ENCODE data around the gene ADORA2A. TPM values are rescaled to one million over a fixed set of nuclear protein-coding genes. Genes with fewer than 3 reads are reported as not detected.

Gene ADORA2A
- total RNA-seq, 3 donors from 2014 or later: 44.6 to 57.1 (median 51.1) TPM

GRCh38 chr22:24429411-24430365, 2.3 kb downstream of the ADORA2A start:
- Mint-ChIP-seq H3K9me3 (no peaks in the 10 kb centered on the region), H3K4me3 (peak overlapping the region; percentile 84), H3K36me3 (ENCODE audit: insufficient read depth) (no peaks in the 10 kb centered on the region), H3K4me1 (ENCODE audit: low read depth) (peaks cover 85% of the 10 kb centered on the region), H3K27me3 (ENCODE audit: low read depth) (no peaks in the 10 kb centered on the region)
- ATAC-seq (no peak), DNase-seq (peak; percentile 62)

- H3K27me3 Mint-ChIP-seq (ENCODE audit: low read depth): no peaks in the 10 kb centered on the region
- ATAC-seq (no peak), DNase-seq (no peak)
- no peak overlapping the region for H3K4me3 Mint-ChIP-seq
- no peaks in the 10 kb centered on the region for H3K9me3 Mint-ChIP-seq
- peaks cover 91% of the 10 kb centered on the region for H3K4me1 Mint-ChIP-seq (ENCODE audit: low read depth)
- no peaks in the 10 kb centered on the region for H3K36me3 Mint-ChIP-seq (ENCODE audit: insufficient read depth)
Measured at GRCh38 chr22:24430431-24431308, 3.3 kb downstream of the ADORA2A start.

DNA sequence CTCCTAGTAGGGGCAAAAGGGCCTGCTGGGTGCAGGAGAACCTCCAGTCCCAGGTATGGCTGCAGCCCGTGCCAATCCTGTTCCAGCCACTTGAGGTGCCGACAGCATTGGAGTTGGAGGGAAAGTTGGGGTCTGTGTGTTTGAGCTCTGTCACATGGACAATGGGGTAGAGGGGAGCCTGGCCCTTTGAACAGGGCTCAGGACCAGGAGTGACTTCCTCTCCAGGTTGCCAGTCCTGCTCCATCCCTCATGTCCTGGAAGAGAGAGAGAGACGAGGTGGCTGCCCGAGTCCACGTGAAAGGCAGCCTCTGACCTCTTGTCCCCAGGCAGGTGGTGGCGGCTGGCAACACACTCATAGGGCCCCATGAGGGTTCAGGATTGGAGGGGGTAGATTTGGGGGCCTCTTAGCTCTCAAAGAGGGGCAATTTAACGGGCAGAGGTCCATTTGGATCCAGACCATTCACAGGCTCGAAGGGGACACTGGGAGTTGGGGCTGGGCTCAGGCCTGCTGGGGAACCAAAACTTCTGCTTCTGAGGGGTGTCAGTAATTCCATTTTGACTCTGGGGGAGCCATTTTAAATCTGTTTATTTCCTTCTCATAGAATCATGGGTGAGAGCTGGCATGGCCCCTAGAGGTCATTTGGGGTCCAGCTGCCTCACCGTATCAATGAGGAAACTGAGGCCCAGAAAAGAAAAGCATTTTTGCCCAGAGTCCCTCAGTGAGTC, 4.1 kb downstream of the ADORA2A start:
- DNase-seq (no peak), ATAC-seq (no peak)
- Mint-ChIP-seq H3K4me3 (peak overlapping the region; percentile 33), H3K36me3 (ENCODE audit: insufficient read depth) (peaks cover under 1% of the 10 kb centered on the region), H3K27me3 (ENCODE audit: low read depth) (no peaks in the 10 kb centered on the region), H3K4me1 (ENCODE audit: low read depth) (peaks cover 91% of the 10 kb centered on the region), H3K9me3 (no peaks in the 10 kb centered on the region)

GRCh38 chr22:24432059-24432853, 4.9 kb downstream of the ADORA2A start:
- Mint-ChIP-seq H3K4me3 (peak overlapping the region; percentile 54), H3K4me1 (ENCODE audit: low read depth) (peaks cover 90% of the 10 kb centered on the region), H3K36me3 (ENCODE audit: insufficient read depth) (peaks cover 2% of the 10 kb centered on the region)

GRCh38 chr22:24433001-24433827, 5.8 kb downstream of the ADORA2A start:
- H3K36me3 Mint-ChIP-seq (ENCODE audit: insufficient read depth): peaks cover 2% of the 10 kb centered on the region
- H3K27me3 Mint-ChIP-seq (ENCODE audit: low read depth): no peaks in the 10 kb centered on the region
- H3K4me3 Mint-ChIP-seq: peak overlapping the region; percentile 31
- no peak for ATAC-seq
- H3K9me3 Mint-ChIP-seq: no peaks in the 10 kb centered on the region
- DNase-seq: no peak
- H3K4me1 Mint-ChIP-seq (ENCODE audit: low read depth): peaks cover 96% of the 10 kb centered on the region

More at GRCh38 chr22:24432059-24432853, 4.9 kb downstream of the ADORA2A start:
- Mint-ChIP-seq H3K27me3 (ENCODE audit: low read depth) (no peaks in the 10 kb centered on the region), H3K9me3 (no peaks in the 10 kb centered on the region)
- ATAC-seq (no peak), DNase-seq (peak; percentile 54)

- H3K4me1 Mint-ChIP-seq (ENCODE audit: low read depth): peaks cover 91% of the 10 kb centered on the region
- ATAC-seq: peak; percentile 82 to 85
- peak overlapping the region; percentile 56 for H3K4me3 Mint-ChIP-seq
- H3K9me3 Mint-ChIP-seq: no peaks in the 10 kb centered on the region
- no peaks in the 10 kb centered on the region for H3K27me3 Mint-ChIP-seq (ENCODE audit: low read depth)
- peak; percentile 44 for DNase-seq
- peaks cover 2% of the 10 kb centered on the region for H3K36me3 Mint-ChIP-seq (ENCODE audit: insufficient read depth)
Measured at GRCh38 chr22:24433828-24434470, 6.5 kb downstream of the ADORA2A start.

- ATAC-seq (peak; percentile 78 to 80), DNase-seq (peak; percentile 68)
- no peaks in the 10 kb centered on the region for H3K9me3 Mint-ChIP-seq
- H3K27me3 Mint-ChIP-seq (ENCODE audit: low read depth): no peaks in the 10 kb centered on the region
- peak overlapping the region; percentile 56 for H3K4me3 Mint-ChIP-seq
- peaks cover 88% of the 10 kb centered on the region for H3K4me1 Mint-ChIP-seq (ENCODE audit: low read depth)
- peaks cover 2% of the 10 kb centered on the region for H3K36me3 Mint-ChIP-seq (ENCODE audit: insufficient read depth)
Measured at GRCh38 chr22:24434471-24435322, 7.3 kb downstream of the ADORA2A start.

GRCh38 chr22:24435323-24435645, 7.9 kb downstream of the ADORA2A start:
- Mint-ChIP-seq H3K4me3 (peak overlapping the region; percentile 56), H3K9me3 (no peaks in the 10 kb centered on the region), H3K36me3 (ENCODE audit: insufficient read depth) (peaks cover 2% of the 10 kb centered on the region), H3K4me1 (ENCODE audit: low read depth) (peaks cover 83% of the 10 kb centered on the region), H3K27me3 (ENCODE audit: low read depth) (no peaks in the 10 kb centered on the region)
- no peak for ATAC-seq
- DNase-seq: no peak

DNA sequence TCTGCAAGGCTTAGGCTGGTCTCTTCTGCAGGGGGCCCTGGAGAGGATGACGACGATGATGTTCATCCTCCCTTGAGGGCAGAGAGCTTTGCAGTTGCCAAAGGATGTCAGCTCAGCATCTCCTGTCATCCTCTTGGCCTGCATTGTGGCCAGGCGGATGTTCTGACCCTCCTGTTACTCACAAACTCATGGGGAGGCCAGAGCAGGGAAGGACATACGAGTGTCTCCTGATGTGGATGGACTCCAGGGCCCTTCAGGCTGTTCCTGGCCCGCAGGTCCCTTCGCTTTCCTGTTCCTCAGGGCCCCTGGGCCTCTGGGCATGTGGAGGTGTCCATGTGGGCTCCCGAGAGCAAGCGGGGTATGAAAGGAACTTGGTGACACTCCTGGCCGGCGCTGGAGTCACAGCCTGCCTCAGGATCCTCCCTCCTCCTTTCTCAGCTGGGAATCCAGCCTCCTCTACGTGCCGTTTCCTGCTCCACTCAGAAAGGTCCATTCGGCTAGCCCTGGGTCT, 8.5 kb downstream of the ADORA2A start:
- no peak for ATAC-seq
- Mint-ChIP-seq H3K4me1 (ENCODE audit: low read depth) (peaks cover 83% of the 10 kb centered on the region), H3K9me3 (no peaks in the 10 kb centered on the region), H3K27me3 (ENCODE audit: low read depth) (no peaks in the 10 kb centered on the region), H3K4me3 (peak overlapping the region; percentile 33), H3K36me3 (ENCODE audit: insufficient read depth) (peaks cover 6% of the 10 kb centered on the region)
- DNase-seq: no peak

DNA sequence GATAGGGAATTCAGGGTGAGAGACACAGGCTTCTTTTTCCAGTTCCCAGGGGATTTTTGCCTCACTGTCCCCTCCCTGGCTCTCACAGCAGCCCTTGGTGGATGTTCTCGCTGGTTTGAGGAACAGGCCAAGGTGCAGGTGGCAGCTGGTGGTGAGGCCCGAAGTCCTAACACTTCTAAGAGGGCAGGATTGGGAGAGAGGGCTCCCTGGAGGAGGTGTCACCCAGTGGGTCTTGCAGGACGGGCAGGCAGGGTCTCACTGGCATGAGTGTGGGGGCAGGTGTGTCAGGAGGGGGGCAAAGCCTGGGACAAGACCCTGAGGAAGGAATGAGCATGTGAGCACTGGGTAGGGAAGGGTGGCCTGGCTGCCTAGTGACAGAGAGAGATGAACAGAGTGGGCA, 9.2 kb downstream of the ADORA2A start:
- H3K4me3 Mint-ChIP-seq: no peak overlapping the region
- H3K4me1 Mint-ChIP-seq (ENCODE audit: low read depth): peaks cover 81% of the 10 kb centered on the region
- DNase-seq (no peak), ATAC-seq (no peak)
- peaks cover 11% of the 10 kb centered on the region for H3K36me3 Mint-ChIP-seq (ENCODE audit: insufficient read depth)
- no peaks in the 10 kb centered on the region for H3K9me3 Mint-ChIP-seq
- no peaks in the 10 kb centered on the region for H3K27me3 Mint-ChIP-seq (ENCODE audit: low read depth)

DNA sequence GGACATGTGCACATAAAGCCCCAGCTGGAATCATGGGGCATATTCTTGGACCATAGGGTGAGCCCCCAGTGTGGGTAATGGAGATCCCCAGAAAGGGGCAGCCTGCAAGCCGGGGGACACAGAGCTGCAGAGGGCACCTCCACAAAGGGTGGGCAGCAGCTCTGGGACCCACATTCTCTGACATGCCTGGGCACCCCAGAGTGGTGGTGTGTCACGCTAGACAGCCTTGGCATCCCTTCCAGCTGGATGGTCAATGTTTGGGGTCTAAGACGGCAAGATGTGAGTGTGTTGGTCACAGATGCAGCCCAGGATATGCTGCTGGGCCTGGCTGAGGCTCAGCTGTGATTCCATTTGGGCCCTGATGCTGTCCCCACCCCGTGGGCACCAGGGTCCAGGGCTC, 9.7 kb downstream of the ADORA2A start:
- no peaks in the 10 kb centered on the region for H3K9me3 Mint-ChIP-seq
- ATAC-seq (no peak), DNase-seq (no peak)
- no peaks in the 10 kb centered on the region for H3K27me3 Mint-ChIP-seq (ENCODE audit: low read depth)
- H3K36me3 Mint-ChIP-seq (ENCODE audit: insufficient read depth): peaks cover 11% of the 10 kb centered on the region
- H3K4me3 Mint-ChIP-seq: no peak overlapping the region
- H3K4me1 Mint-ChIP-seq (ENCODE audit: low read depth): peaks cover 76% of the 10 kb centered on the region

Measured in activated T-cell treated with anti-CD3 and anti-CD28 coated beads, Interleukin-2, amount 50 U/mL, for 4 hours (primary cell).